CD4-positive, alpha-beta T cell treated with Interleukin-10 for 1 hour (primary cell): ENCODE data around the gene SEPTIN2.
"Not testable (repeated sequence)": the region's sequence is repeated elsewhere in the genome, so short reads cannot be mapped to it uniquely, and the experiment has no call there.

Experiments used
- DNase-seq: peaks from one replicate; pipeline ENCODE4 v3.0.0-alpha.2; 2020

SEPTIN2 gene

DNA sequence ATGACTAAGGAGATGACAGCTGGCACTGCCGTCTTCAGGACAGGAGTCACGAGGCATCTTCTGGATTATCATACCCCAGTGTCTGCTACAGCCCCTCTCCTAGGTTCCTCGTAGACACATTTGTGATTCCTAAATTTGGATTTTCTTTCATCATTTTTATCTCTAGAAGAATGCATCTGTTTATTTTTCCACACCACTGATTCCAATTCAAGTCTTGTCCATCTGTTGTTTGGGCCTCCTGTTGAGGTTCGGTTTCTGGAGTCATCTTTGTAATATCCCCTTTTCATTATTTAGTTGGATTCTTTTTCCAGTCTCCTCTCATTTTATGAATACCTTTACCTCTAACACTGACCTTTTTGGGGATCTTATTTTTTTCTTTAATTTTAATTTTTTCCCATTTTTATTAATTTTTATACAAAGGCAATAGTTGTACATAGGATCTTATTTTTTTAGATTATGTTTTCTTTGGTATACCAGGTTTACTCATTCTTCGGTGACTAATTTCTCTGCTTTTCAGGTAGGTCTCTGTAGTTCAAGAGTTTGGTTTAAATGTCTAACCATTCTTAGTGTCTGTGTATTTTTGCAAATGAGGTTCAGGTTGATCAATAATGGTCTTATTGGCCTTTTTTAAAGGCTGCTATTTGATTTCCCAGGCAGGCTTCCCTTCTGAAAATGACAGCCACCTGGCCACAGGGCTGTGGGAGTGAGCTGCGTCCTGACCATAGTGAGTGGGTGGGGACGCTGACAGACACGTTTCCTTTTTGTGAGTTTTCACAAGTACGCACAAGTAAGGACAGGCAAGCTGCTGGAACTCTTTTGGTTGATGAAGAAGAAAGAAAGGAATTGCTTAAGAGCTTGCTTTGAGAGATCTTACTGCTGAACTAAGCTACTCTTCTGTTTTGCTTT lies 74.8 kb downstream of the SEPTIN2 start:
- DNase-seq = no peak

DNA sequence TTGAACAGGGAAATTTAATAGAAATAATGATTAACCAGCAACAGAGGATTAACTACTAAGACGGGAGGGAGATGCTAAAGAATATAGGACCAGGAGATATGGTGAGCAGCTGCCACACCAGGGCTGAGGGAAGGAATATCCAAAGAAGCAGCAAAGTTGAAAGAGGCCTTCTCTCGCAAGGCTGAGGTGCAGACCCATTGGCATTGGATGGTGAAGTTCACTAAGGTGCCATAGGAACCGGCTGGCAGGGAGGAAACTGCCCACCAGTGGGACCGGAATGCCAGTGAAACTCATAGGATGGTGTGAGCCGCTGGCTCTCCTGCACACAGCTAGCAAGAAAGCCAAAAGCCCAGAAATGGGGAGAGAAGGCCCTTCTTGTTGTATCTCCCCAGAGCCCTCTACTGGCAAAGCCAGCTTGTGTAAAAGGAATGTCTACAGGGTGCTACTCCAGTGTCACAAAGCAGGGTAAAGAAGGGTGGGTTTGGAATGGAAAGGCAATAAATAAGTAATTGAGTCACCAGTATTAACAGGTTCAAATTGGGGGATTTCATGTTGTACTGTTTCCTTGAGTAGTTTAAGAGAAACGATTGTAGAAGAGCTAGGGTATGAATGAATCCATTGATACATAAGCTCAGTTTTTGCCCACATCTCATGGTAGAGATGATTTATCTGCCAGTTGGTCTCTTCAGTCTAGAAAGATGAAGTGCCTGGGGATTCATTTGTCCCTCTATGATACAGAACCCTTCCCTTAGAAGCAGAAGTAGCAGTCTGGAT lies 76.4 kb downstream of the SEPTIN2 start:
- peak; percentile 24 for DNase-seq

DNA sequence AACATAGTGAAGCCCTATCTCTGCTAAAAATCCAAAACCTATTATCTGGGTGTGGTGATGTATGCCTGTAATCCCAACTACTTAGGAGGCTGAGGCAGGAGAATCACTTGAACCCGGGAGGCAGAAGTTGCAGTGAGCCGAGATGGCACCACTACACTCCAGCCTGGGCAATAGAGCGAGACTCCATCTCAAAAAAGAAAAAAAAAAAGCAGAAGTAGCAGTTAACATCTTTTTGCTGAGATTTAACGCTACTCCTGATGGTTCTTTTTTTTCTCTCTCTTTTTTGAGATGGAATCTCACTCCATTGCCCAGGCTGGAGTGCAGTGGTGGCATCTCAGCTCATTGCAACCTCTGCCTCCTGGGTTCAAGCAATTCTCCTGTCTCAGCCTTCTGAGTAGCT lies 77.0 kb downstream of the SEPTIN2 start:
- DNase-seq = not testable (repeated sequence)

DNA sequence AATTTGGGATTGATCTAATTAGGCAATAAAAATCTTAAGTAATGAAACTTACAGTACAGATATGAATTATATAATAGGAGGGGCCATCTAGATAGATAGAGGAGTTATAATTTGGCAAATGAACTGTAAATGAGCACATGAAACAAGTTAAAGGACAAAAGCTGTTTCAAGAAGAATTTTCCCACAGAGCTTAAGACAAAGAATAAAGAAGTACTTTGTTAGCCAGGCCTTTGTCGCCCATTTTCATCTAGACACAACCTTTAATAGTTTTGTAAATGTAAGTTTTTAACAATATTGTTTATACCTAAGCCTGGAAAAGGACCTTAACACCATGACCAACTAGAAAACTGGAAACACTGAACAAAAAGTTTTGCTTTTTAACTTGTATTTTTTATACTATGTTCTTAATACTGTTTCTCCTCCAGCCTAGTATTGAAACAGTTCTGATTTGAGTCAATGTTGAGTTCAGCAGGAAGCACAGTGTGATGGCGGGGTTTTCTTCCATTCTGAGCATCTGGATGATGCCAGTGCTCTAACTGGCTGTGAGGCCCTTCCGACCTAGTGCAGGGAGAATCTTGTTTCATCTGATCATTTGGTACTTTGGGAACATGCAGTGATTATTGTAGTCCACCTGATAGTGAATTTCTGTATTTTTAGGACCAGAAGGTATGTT lies 77.9 kb downstream of the SEPTIN2 start:
- DNase-seq = no peak

DNA sequence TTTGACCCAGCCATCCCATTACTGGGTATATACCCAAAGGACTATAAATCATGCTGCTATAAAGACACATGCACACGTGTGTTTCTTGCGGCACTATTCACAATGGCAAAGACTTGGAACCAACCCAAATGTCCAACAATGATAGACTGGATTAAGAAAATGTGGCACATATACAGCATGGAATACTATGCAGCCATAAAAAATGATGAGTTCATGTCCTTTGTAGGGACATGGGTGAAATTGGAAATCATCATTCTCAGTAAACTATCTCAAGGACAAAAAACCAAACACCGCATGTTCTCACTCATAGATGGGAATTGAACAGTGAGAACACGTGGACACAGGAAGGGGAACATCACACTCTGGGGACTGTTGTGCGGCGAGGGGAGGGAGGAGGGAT lies 81.1 kb downstream of the SEPTIN2 start:
- not testable (repeated sequence) for DNase-seq

DNA sequence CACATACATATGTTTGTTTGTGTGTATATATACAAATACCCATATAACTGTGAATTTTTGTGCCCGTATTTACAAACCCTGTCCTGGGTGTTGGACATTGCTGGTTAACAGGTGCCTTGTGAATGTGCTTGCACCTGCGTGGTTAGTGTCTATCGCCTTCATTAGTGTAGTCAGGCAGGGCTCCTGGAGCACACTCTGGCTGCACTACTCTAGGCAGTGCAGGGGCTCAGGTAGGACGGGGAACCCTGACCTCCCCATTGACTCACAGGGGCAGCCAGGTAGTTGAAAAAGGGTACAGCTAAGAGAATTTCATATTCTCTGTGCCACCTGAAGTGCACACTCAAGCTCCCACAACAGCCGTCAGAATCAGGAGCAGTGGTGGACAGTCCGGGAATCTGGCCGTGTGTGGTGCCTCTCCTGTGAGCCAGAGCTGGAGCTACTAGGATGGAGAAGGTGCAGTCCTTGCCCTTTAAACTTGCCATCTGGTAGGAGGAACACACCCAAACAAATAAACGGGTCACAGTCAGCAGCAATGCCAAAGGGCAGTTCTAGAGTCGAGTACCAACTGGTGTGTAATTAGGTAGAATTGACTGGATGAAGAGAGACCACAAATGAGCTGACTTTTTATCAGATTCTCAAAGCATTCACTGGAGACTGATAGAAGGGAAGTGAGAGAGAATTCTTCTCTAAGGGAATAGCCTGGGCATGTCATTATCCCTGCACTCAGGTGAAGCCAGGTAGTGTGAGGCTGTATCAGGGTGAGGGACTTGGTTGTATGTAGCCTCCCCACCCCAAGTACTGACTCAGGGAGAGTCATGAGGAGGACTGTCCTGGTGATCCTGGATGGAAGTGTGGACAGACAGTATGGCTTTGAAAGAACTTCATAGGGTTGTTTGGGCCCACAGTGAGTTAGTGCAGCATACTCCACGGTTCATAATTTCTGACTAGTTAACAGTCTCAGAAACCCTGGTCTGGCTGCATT lies 84.5 kb downstream of the SEPTIN2 start:
- no peak for DNase-seq
